Adrenal gland (tissue), 12 donors: ENCODE results near the gene CACNB4. TPM values are rescaled to one million over a fixed set of nuclear protein-coding genes. Genes with fewer than 3 reads are reported as not detected.

Source experiments
- DNase-seq, 7 donors: peaks; one replicate each; pipeline ENCODE4 v3.0.0-alpha.2; 2019 to 2020
- H3K27ac ChIP-seq, 5 donors: fragments of 200-600 bp; sonication (generic) in 4 of 5; 1 replicate in 3 of 5; 2 replicates in 2 of 5; pipeline versions ENCODE4 v1.5.1 to v1.8.0; 2016 to 2020; ENCODE audit warnings: mild to moderate bottlenecking in 1 of 5
- H3K27me3 ChIP-seq: fragments of 200-600 bp; 2 replicates; pipeline ENCODE4 v1.8.0; 2021
- H3K36me3 ChIP-seq, 2 donors: fragments of 200-600 bp; replicated peaks in 1 of 2; 1 replicate in 1 of 2; 2 replicates in 1 of 2; pipeline versions ENCODE4 v1.5.1 to v1.8.0; 2018 to 2022
- H3K4me1 ChIP-seq, 2 donors: fragments of 200-600 bp; replicated peaks in 1 of 2; 1 replicate in 1 of 2; 2 replicates in 1 of 2; pipeline versions ENCODE4 v1.5.1 to v1.8.0; 2018 to 2021
- H3K4me3 ChIP-seq, 4 donors: fragments of 200-600 bp; sonication (generic) in 3 of 4; one replicate each; pipeline ENCODE4 v1.5.1; 2016 to 2018
- H3K9me3 ChIP-seq, 3 donors: fragments of 200-600 bp; sonication (generic) in 1 of 3; replicated peaks in 1 of 3; 1 replicate in 2 of 3; 2 replicates in 1 of 3; pipeline versions ENCODE4 v1.5.1 to v1.8.0; 2016 to 2021
- CTCF ChIP-seq, 6 experiments: fragments of 450-650 bp in 4 of 6; fragments of 200-600 bp in 2 of 6; sonication (generic) in 1 of 6; IDR thresholded peaks; 1 replicate in 5 of 6; 2 replicates in 1 of 6; pipeline versions ENCODE4 v1.5.1 to v1.8.0; 2016 to 2021; ENCODE audit warnings: antibody characterized with exemption in 6 of 6, mild to moderate bottlenecking in 2 of 6, moderate library complexity in 1 of 6
- POLR2A ChIP-seq, 2 donors: fragments of 450-650 bp; IDR thresholded peaks; one replicate each; pipeline ENCODE4 v1.6.1; 2017; ENCODE audit warnings: antibody characterized with exemption in 2 of 2, mild to moderate bottlenecking in 2 of 2, moderate library complexity in 1 of 2
- WGBS, 4 donors: extraction: QIAGEN DNeasy Blood & Tissue Kit in 2 of 4; methylation state at CpG; one replicate each; pipeline versions ENCODE4 v1.1.5 to v1.1.7; 2013 to 2017; 5-methylcytosine and 5-hydroxymethylcytosine counted together
- intact Hi-C, 2 donors: fragments of 100-400 bp; cut with DNase I; formaldehyde crosslinking; loops; one replicate each; pipeline versions ENCODE4 v1.14.1 to v1.15.0; 2022 to 2023
- polyA plus RNA-seq, 3 donors: library from polyadenylated mRNA; stranded (reverse); fragments of 200-250 nt in 2 of 3; fragments of 350-450 nt in 1 of 3; fragmentation: Illumina TruSeq in 1 of 3; extraction: RNeasy Lipid Tissue Mini Kit (QIAGEN cat#74804) in 1 of 3; gene quantifications; one replicate each; pipeline ENCODE4 v1.2.3, GENCODE V29; 2013 to 2014
- total RNA-seq, 9 donors: library from RNA; depleted of rRNA in 4 of 9; stranded (reverse); fragments of >200 nt in 4 of 9; fragments of 120-200 nt in 1 of 9; fragmentation: NEBNext Ultra II Directional in 1 of 9; extraction: Animal tissue kit (Norgen Biotek cat#: 25700) in 1 of 9; gene quantifications; one replicate each; pipeline versions ENCODE4 v1.1.0 to v1.2.4, GENCODE V29; 2013 to 2023
- donor health status: healthy with polysubstance abuse.
- donor health status: Bipolar disorder and iron deficiency.
- donor health status: DM: yes; HTN: yes; CAD: no.
- donor health status: DM: no; HTN: no; CAD: no.
- donor health status: DM: no; HTN: no; CAD: no.
- donor health status: DM: yes; HTN: yes; CAD: no.

The CACNB4 gene
- total and polyA plus RNA-seq, 12 donors, result 0.60 to 8.5 (median 1.9) TPM

GRCh38 chr2:151904807-151905206, 194.0 kb downstream of the CACNB4 start:
- Histone ChIP-seq H3K27ac (no peak overlapping the region), H3K4me3 (no peak overlapping the region), H3K27me3 (no peaks in the 10 kb centered on the region), H3K4me1 (peaks cover 0 to 26% of the 10 kb centered on the region in 2 donors), H3K36me3 (no peaks in the 10 kb centered on the region), H3K9me3 (no peaks in the 10 kb centered on the region)
- TF ChIP-seq CTCF (IDR thresholded peaks at IDR 0.05) (no peak), POLR2A (IDR thresholded peaks at IDR 0.05) (no peak)
- intact Hi-C loops, result no loop called here
- WGBS, 4 donors, result 78 to 83% (median 81%) methylated on average over 4 of the region's 4 CpGs
- peak in 1 of 7 donors; percentile 17 for DNase-seq

DNA sequence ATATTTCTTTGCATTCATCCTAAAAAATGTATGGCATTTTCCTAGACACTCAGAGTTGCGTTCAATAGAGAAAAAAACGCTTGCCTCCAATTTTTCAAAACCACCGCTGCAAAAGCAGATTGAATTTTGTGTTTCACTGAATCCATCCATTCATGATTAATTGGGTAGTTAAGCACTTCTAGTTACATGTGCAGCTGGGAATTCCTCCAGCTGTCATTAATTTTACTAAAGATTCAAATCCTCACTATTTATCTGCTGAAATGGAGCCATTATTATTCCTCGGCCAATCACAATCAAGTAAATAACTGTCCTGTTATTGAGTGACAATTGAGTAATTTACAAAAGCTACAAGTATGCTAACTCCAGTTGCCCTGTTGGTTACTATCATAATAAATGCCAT, 194.8 kb downstream of the CACNB4 start:
- WGBS, 4 donors, result 75 to 81% (median 78%) methylated on average over 4 of the region's 4 CpGs
- TF ChIP-seq CTCF (IDR thresholded peaks at IDR 0.05), result no peak
- no peak for TF ChIP-seq POLR2A (IDR thresholded peaks at IDR 0.05)
- Histone ChIP-seq H3K27me3 (no peaks in the 10 kb centered on the region), H3K9me3 (no peaks in the 10 kb centered on the region), H3K4me1 (peaks cover 0 to 26% of the 10 kb centered on the region in 2 donors), H3K4me3 (no peak overlapping the region), H3K36me3 (no peaks in the 10 kb centered on the region), H3K27ac (no peak overlapping the region)
- intact Hi-C loops, result no loop called here
- DNase-seq, result no peak

DNA sequence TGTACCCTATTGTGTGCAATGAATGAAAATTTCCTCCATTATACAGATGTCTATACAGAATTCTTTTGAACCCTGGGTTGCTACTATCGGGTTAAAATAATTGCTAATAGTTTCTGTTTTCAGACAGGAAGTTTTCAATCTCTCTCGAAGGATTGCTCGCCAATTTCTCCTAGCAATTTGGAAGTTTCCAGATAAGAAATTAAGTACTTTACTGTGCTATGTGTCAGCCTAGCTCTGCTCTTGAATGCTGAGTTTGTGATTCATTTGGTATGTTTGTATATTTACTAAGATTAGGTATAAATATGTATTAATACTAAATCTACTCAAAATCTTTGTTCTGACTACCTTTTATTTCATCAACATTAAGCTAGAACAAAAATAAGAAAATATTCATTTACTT, 196.0 kb downstream of the CACNB4 start:
- Histone ChIP-seq H3K9me3 (no peaks in the 10 kb centered on the region), H3K4me3 (no peak overlapping the region), H3K27me3 (no peaks in the 10 kb centered on the region), H3K27ac (no peak overlapping the region), H3K36me3 (no peaks in the 10 kb centered on the region), H3K4me1 (peaks cover 0 to 15% of the 10 kb centered on the region in 2 donors)
- WGBS, 4 donors, result 17 to 33% (median 27%) methylated on average over 3 of the region's 3 CpGs
- DNase-seq, result no peak
- intact Hi-C loops, result no loop called here
- TF ChIP-seq POLR2A (IDR thresholded peaks at IDR 0.05), result no peak
- TF ChIP-seq CTCF (IDR thresholded peaks at IDR 0.05), result no peak

GRCh38 chr2:151900331-151900730, 198.5 kb downstream of the CACNB4 start:
- Histone ChIP-seq H3K27ac (no peak overlapping the region), H3K36me3 (no peaks in the 10 kb centered on the region), H3K4me1 (peaks cover 0 to 9% of the 10 kb centered on the region in 2 donors), H3K9me3 (no peaks in the 10 kb centered on the region), H3K27me3 (no peaks in the 10 kb centered on the region), H3K4me3 (no peak overlapping the region)
- WGBS, 4 donors, result 57 to 69% (median 64%) methylated on average over 6 of the region's 6 CpGs
- intact Hi-C loops, result no loop called here
- no peak for DNase-seq
- TF ChIP-seq CTCF (IDR thresholded peaks at IDR 0.05) (no peak), POLR2A (IDR thresholded peaks at IDR 0.05) (no peak)
